Muscle of arm (tissue), 14 donors: ENCODE measurements around the gene S1PR5. TPM values are rescaled to one million over a fixed set of nuclear protein-coding genes. Genes with fewer than 3 reads are reported as not detected.
A peak's percentile ranks its signal among the peaks of the same experiment; 100 is the strongest.
"Not testable (repeated sequence)": the region's sequence is repeated elsewhere in the genome, so short reads cannot be mapped to it uniquely, and the experiment has no call there.

Experiments used
- DNase-seq: peaks from one replicate; pipeline ENCODE4 v3.0.0-alpha.2; 2013
- long read RNA-seq, 11 donors: transcript quantifications; one replicate each; lab custom pipeline, GENCODE V29; 2026
- polyA plus RNA-seq, 12 donors: library from polyadenylated mRNA; unstranded; fragments of 120-200 nt; gene quantifications; one replicate each; pipeline ENCODE4 v1.2.1, GENCODE V29; 2013; ENCODE audit not compliant: insufficient read length in 12 of 12

S1PR5 gene, protein sequence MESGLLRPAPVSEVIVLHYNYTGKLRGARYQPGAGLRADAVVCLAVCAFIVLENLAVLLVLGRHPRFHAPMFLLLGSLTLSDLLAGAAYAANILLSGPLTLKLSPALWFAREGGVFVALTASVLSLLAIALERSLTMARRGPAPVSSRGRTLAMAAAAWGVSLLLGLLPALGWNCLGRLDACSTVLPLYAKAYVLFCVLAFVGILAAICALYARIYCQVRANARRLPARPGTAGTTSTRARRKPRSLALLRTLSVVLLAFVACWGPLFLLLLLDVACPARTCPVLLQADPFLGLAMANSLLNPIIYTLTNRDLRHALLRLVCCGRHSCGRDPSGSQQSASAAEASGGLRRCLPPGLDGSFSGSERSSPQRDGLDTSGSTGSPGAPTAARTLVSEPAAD
- polyA plus RNA-seq = 1 to 10 TPM in 9 of 12 donors, under 1 TPM in 1, not detected in 2; 0.86 to 2.4 (median 1.6) TPM
- long read RNA-seq, donor 1 = 0 reads
- long read RNA-seq, donor 2 = 0 reads
- long read RNA-seq, donor 3, partial matches to known transcripts = 0 of 1 reads
- long read RNA-seq, donor 3, other reads (novel, unspliced or antisense) = 0 of 1 reads
- long read RNA-seq, donor 4, partial matches to known transcripts = 0 of 1 reads
- long read RNA-seq, donor 4, other reads (novel, unspliced or antisense) = 0 of 1 reads
- long read RNA-seq, donor 5, partial matches to known transcripts = 0 of 1 reads
- long read RNA-seq, donor 5, other reads (novel, unspliced or antisense) = 0 of 1 reads
- long read RNA-seq, donor 6 = 0 reads
- long read RNA-seq, donor 7 = 0 reads
- long read RNA-seq, donor 8, partial matches to known transcripts = 0 of 1 reads
- long read RNA-seq, donor 8, other reads (novel, unspliced or antisense) = 0 of 1 reads
- long read RNA-seq, donor 9, partial matches to known transcripts = 0 of 1 reads
- long read RNA-seq, donor 9, other reads (novel, unspliced or antisense) = 0 of 1 reads
- long read RNA-seq, donor 10 = 0 reads
- long read RNA-seq, donor 11 = 0 reads

DNA sequence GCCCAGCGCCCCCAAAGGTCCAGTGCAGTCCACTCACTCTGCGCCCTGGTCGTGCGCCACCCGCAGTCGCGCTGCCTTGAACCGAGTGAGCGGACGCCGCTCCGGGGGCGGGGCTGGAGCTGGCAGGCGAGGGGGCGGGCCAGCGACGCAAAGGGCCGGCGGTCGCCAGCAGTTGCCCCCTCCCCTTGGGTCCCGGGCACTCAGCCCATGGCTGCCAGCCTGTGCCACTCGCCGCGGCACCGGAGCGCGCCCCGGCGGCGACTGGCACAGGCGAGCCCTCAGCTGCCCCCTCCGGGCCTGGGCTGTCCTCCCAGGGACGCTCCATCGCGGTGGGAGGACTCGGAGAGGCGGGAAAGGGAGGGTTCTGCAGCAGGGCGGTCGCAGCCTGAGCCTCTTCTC is at the start of gene S1PR5:
TSS of gene S1PR5 (minus strand) at position 87 of the 399 bp plus-strand sequence. CDS start 2,436 bp downstream, outside the sequence.
- DNase-seq = no peak

DNA sequence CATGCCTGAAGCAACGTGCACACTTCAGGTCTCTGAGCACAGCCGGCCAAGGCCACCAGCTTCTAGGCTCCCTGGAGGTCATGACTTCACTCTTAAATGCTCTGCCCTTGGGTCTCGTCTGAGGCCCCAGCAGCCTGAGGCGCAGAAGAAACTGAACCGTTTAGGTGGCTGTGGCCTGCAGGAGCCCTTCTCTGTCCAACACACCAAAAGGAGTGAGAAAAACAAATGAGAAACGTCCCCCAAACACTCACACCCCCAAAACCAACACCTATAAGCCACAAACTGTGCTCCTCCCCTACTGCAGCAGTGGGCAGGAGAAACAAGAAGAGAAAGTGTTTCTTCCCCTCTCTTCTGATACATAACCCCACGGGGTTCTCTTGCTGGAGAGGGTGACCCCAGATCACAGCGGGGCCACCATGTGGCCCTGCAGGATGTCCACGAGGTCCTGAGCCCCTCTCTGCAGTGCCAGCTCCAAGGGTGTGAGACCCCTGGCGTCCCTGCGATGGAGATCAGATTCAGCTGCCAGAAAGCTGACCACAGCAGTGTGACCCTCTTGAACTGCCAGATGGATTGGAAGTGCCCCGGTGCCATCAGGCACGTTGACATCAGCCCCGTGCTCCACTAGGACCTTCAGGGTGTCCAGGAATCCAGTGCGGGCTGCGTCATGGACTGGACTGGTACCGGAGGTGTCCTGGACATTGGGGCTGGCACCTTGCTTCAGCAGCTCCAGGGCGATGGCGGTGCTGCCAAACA is 49.6 kb upstream of the S1PR5 start:
- no peak for DNase-seq

GRCh38 chr19:10566408-10566657 is 49.1 kb upstream of the S1PR5 start:
- no peak for DNase-seq

DNA sequence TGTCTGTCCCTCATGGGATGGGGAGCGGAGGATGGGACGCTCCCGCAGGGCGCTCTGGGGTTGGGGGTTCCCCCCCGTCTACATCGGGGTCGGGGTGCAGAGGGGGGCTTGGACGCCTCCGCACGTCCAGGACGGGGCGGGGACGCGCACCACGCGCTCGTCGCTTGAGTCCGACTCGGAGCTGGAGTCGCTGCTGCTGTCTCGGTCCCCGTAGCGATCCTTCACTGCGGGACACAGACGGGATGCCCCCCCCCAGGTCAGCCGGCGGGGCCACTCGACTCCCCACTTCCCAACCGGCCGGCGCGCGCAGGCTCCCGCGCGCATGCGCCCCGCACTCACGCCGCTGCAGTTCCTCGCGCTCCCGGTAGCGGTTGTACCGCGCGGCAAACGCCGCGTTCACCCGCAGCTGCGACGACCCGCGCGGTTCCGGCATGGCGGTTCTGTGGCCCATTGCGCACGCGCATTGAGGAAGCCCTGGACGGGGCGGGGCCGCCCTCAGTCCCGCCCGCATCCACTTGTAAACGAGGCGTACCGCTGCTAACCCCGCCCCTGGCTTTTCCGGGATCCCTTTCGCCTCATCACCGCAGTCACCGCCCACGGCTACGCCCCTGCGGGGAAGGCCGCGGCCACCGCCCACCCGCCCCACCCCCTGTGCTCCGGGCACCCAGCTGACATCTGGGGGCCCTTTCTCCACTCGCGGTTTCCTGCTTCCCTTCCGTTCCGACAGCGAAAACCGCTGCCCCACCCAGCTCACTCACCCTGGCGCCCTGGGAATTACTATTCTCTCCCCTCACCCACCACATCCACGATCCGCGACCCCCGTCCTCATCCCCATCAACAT is 48.5 kb upstream of the S1PR5 start, which contains the start of gene KRI1:
TSS of gene KRI1 (minus strand) at position 444 of the 841 bp plus-strand sequence. CDS start at position 433, 11 bp downstream.
- DNase-seq = peak; percentile 98

DNA sequence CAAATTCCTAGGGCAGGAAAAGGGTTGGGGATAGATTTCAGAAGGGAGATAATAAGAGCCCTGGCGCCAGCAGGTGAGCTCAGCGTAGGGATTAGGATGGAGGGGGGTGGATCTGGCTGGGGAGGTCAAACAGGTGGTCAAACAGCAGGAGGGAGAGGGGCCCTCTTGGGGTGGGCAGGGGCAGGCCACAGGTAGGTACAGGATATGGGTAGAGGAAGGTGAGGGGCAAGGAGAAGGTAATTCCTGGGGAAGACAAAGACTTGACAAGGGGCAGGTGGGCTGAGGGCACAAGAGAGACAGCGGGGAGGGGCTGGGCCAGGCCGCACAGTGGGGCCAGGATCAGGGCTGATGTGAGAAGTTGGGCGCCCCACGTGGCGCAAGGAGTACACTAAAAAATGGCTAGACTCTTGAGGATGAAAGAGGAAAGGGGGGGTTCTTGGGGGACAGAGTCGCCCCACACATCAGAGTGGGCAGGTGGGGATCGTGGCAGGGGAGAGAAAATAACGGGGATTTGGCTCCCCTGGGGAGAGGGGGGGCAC is 47.9 kb upstream of the S1PR5 start:
- no peak for DNase-seq

DNA sequence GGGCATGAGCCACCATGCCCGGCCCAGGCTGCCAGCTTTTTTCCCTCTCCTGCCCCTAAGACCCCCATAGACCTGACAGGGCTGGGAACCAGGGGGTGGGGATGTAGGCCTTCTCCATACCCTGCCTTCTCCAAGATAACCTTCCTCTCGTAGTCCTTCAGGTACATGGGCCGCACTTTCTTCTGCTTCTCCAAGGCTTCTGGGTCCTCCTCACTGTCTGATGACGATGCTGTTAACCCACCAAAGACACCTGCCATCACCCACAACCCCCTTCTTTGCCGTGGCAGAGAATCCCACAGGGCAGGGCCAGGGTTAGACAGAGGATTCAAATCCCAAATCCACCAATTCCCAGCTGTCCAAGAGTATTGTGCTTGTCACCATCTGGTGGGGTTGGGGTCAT is 45.4 kb upstream of the S1PR5 start:
- no peak for DNase-seq

- DNase-seq = no peak
Observed at GRCh38 chr19:10560154-10560553, 42.9 kb upstream of the S1PR5 start.

- DNase-seq = no peak
Observed at GRCh38 chr19:10557603-10558197, 40.5 kb upstream of the S1PR5 start.

DNA sequence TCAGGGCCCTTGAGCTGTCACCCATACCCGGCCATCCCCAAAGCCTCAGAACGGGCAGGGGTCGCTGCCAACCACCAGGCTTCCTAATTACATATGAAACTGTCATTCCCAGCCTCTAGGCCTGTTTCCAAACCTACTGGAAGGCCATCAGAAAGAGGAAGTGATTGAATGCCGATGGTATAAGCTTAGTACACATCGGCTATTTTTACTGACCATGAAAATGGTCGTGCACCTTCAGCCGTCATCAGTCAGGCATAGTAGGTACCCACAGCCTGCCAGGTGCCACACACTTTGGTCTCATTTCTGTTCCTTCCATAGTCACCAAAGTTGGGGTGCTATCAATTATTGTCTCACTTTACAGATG is 38.3 kb upstream of the S1PR5 start:
- no peak for DNase-seq

GRCh38 chr19:10554760-10555609 is 37.7 kb upstream of the S1PR5 start:
- no peak for DNase-seq

DNA sequence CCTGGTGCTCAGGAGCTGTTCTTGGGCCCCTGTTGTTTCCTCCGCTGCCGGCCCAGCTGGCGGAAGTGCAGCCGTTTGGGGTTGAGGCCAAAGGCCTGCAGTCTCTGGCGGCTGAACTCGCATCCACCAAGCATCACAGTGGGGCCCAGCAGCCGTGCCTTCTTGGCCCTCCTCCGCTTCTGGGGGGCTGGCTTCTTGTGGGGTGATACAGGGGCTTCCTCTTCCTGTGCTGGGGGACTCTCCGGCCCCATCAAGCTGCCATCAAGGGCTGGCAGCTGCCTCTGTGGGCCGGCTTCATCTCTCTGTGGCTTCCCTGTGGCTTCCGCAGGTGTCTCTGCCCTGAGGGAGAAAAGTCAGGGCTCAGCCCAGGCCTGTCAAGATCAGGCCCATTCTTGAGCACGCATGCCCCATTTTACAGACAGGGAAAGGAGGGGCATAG is 36.7 kb upstream of the S1PR5 start:
- peak; percentile 38 for DNase-seq

DNA sequence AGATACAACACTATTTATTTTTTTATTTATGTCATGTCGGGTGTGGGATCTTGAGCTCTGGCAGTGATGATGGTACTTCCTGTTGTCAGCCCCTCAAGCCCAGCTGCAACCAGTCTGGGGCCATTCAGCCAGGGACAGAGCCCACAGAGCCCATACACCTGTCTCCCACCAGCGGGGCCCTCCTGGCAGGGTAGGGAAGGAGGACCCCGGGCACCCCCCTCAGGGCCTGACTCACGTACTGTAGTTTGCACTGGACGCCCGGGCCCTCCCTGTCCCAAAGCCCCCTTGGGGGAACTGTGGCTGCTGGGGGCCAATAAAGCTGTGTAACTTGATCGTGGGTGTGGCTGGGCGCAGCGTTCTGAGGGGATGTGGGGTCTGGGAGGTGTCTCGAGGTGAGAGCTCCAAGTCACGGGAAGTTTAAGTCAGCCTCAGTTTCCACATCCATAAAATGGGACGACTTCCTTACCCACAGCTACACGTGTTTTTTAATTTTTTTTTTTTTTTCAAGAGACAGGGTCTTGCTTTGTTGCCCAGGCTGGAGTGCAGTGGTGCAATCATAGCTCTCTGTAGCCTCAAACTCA is 35.9 kb upstream of the S1PR5 start:
- no peak for DNase-seq

- DNase-seq = no peak
Observed at GRCh38 chr19:10552510-10553053, 35.3 kb upstream of the S1PR5 start.

GRCh38 chr19:10551698-10552301 is 34.6 kb upstream of the S1PR5 start:
- DNase-seq = no peak

DNA sequence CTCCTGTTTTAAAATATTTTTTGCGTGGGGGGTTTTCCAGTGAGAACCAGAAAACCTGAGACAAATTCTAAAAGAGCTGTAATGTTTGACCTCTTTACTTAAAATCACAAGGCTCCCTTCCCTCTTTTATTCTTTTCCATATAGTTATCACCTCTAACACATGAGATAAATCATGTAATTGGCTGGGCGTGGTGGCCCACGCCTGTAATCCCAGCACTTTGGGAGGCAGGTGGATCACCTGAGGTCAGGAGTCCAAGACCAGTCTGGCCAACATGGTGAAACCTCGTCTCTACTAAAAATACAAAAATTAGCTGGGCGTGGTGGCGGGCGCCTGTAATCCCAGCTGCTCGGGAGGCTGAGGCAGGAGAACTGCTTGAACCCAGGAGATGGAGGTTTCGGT is 33.8 kb upstream of the S1PR5 start:
- not testable (repeated sequence) for DNase-seq

- DNase-seq = no peak
Observed at GRCh38 chr19:10550336-10550735, 33.1 kb upstream of the S1PR5 start.

GRCh38 chr19:10549733-10550132 is 32.5 kb upstream of the S1PR5 start:
- no peak for DNase-seq

DNA sequence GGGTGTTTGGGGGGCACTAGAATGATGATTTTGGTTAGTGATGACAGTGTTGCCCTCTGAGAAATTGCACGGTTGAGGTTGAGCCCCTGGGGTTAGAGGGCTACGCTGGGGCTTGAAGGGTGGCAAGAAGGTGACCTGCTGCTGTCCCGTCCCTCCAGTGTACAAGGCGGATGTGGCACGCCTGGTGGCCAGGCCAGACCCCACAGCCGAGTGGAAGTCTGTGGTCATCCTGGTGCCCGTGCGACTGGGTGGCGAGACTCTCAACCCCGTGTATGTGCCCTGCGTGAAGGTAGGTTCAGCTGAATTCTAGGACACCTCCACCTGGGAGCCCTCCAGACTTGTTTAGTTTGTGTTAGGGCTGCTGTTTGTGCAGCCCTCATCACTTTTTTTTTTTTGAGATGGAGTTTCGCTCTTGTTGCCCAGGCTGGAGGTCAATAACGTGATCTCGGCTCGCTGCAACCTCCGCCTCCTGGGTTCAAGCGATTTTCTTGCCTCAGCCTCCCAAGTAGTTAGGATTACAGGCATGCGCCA is 31.6 kb upstream of the S1PR5 start:
- DNase-seq = no peak
